Stomach smooth muscle (tissue), 2 donors: Measurements from ENCODE around the gene ZFHX3.

ENCODE experiments used
- H3K27ac ChIP-seq: one replicate; pipeline ENCODE4 v1.7.0; 2013; ENCODE audit warnings: mild to moderate bottlenecking, low read length, inconsistent platforms
- H3K27me3 ChIP-seq, 2 donors: one replicate each; pipeline ENCODE4 v1.7.0; 2013; ENCODE audit warnings: low read length in 2 of 2; ENCODE audit not compliant: insufficient read depth in 2 of 2, control insufficient read depth in 1 of 2
- H3K36me3 ChIP-seq, 2 donors: one replicate each; pipeline ENCODE4 v1.7.0; 2013; ENCODE audit warnings: low read length in 2 of 2; ENCODE audit not compliant: control insufficient read depth in 2 of 2, insufficient read depth in 2 of 2
- H3K4me1 ChIP-seq: one replicate; pipeline ENCODE4 v1.7.0; 2013; ENCODE audit warnings: low read length; ENCODE audit not compliant: control insufficient read depth, insufficient read depth
- H3K4me3 ChIP-seq, 2 donors: one replicate each; pipeline ENCODE4 v1.7.0; 2013; ENCODE audit warnings: low read length in 2 of 2
- H3K9ac ChIP-seq, 2 donors: one replicate each; pipeline ENCODE4 v1.7.0; 2013; ENCODE audit warnings: low read length in 2 of 2, mild to moderate bottlenecking in 1 of 2
- H3K9me3 ChIP-seq, 2 donors: one replicate each; pipeline ENCODE4 v1.7.0; 2013; ENCODE audit warnings: low read length in 2 of 2; ENCODE audit not compliant: control insufficient read depth in 2 of 2
- donor health status: healthy.
- donor health status: Pancreatic carcinoma.

The ZFHX3 gene

GRCh38 chr16:72886346-72886974 is 161.5 kb downstream of the ZFHX3 start:
- Histone ChIP-seq H3K27ac (no peak overlapping the region), H3K27me3 (no peaks in the 10 kb centered on the region), H3K4me1 (peaks cover 4% of the 10 kb centered on the region), H3K4me3 (no peak overlapping the region), H3K36me3 (peaks cover 33 to 45% of the 10 kb centered on the region in 2 donors), H3K9ac (no peak overlapping the region), H3K9me3 (no peaks in the 10 kb centered on the region)

- H3K36me3 ChIP-seq = peaks cover 30 to 41% of the 10 kb centered on the region in 2 donors
- no peak overlapping the region for H3K27ac ChIP-seq
- no peaks in the 10 kb centered on the region for H3K9me3 ChIP-seq
- peaks cover 4% of the 10 kb centered on the region for H3K4me1 ChIP-seq
- no peak overlapping the region for H3K9ac ChIP-seq
- no peaks in the 10 kb centered on the region for H3K27me3 ChIP-seq
- H3K4me3 ChIP-seq = no peak overlapping the region
Measured at GRCh38 chr16:72884573-72884972, 163.4 kb downstream of the ZFHX3 start.

GRCh38 chr16:72884037-72884436 is 163.9 kb downstream of the ZFHX3 start:
- Histone ChIP-seq H3K27me3 (no peaks in the 10 kb centered on the region), H3K9ac (no peak overlapping the region), H3K9me3 (no peaks in the 10 kb centered on the region), H3K27ac (no peak overlapping the region), H3K36me3 (peaks cover 27 to 36% of the 10 kb centered on the region in 2 donors), H3K4me1 (peaks cover 4% of the 10 kb centered on the region), H3K4me3 (no peak overlapping the region)

- Histone ChIP-seq H3K36me3 (no peaks in the 10 kb centered on the region), H3K9me3 (no peaks in the 10 kb centered on the region), H3K27ac (no peak overlapping the region), H3K4me1 (peaks cover 11% of the 10 kb centered on the region), H3K4me3 (no peak overlapping the region), H3K9ac (no peak overlapping the region), H3K27me3 (no peaks in the 10 kb centered on the region)
Measured at GRCh38 chr16:72879846-72880245, 168.1 kb downstream of the ZFHX3 start.

DNA sequence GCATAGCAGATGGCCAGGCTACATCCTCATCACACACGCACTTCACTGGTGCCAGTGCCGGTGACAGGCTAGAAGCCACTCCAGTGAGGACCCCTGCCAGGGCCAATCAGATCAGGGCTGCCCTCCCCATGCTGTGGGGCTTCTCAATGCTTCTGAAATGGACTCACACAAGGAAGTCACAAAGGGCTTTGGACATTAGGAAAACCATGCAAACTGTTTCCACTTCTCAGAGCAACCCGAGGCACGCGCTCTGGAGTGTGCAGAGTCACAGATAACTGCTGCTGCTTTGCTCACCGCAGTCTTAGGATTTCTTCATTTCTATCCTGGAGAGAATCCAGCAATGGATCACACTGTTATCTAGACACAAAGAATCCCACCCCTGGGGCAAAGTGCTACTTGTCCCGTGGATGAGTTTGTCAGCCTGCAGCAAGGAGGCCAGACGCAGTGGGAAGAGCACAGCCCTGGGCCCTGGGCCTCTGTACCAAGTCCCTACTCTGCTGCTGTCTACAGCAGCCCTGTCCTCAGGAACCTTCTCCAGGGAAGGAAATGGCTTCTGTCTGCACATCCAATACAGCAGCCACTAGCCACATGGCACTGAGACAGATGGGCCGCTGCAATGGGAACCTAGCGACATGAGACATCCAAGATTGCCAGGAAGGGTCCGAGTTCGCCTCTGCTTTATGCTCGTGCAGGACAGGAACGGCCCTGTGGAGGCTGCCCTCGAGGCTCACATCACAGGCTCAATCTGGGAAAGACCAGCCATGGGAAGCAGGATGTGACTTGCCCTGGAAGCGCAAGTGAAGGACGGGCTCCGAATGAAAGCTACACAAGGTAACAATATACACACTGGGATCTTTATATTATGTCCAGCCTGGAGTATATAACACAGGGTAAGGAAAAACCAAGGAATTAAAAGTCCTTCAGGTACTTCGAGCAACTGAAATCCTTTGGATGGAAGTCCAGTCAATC is 169.3 kb downstream of the ZFHX3 start:
- H3K36me3 ChIP-seq = no peaks in the 10 kb centered on the region
- no peak overlapping the region for H3K27ac ChIP-seq
- no peaks in the 10 kb centered on the region for H3K9me3 ChIP-seq
- no peaks in the 10 kb centered on the region for H3K27me3 ChIP-seq
- H3K9ac ChIP-seq = no peak overlapping the region
- peaks cover 11% of the 10 kb centered on the region for H3K4me1 ChIP-seq
- H3K4me3 ChIP-seq = no peak overlapping the region

GRCh38 chr16:72877374-72878028 is 170.4 kb downstream of the ZFHX3 start:
- Histone ChIP-seq H3K4me3 (no peak overlapping the region), H3K36me3 (no peaks in the 10 kb centered on the region), H3K27me3 (no peaks in the 10 kb centered on the region), H3K27ac (no peak overlapping the region), H3K9ac (no peak overlapping the region), H3K4me1 (peaks cover 11% of the 10 kb centered on the region), H3K9me3 (no peaks in the 10 kb centered on the region)

GRCh38 chr16:72876981-72877373 is 171.0 kb downstream of the ZFHX3 start:
- peaks cover 8% of the 10 kb centered on the region for H3K4me1 ChIP-seq
- H3K36me3 ChIP-seq = no peaks in the 10 kb centered on the region
- no peaks in the 10 kb centered on the region for H3K9me3 ChIP-seq
- no peaks in the 10 kb centered on the region for H3K27me3 ChIP-seq
- no peak overlapping the region for H3K9ac ChIP-seq
- H3K27ac ChIP-seq = no peak overlapping the region
- no peak overlapping the region for H3K4me3 ChIP-seq

DNA sequence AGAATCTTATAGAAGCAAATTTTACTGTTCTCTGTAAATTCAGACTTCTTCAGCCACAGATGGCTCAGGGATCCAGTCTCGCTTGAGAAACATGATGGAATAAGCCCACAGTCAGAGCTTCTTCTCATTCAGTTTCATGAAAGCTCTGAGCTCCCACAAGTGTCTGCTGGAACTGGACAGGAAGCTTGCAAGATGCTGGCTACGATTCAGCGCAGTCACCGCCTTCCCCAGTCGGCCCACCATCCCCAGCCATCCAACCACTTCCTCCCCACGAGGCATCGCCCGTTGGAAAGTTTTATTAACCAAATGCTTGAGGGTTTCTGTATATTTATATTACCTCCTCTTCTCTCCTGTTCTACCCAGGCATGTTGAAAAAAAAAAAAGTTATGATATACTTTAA is 171.7 kb downstream of the ZFHX3 start:
- H3K27me3 ChIP-seq = no peaks in the 10 kb centered on the region
- H3K9ac ChIP-seq = no peak overlapping the region
- H3K36me3 ChIP-seq = no peaks in the 10 kb centered on the region
- H3K9me3 ChIP-seq = no peaks in the 10 kb centered on the region
- H3K4me3 ChIP-seq = no peak overlapping the region
- H3K27ac ChIP-seq = no peak overlapping the region
- H3K4me1 ChIP-seq = peaks cover 8% of the 10 kb centered on the region

- no peak overlapping the region for H3K4me3 ChIP-seq
- H3K9ac ChIP-seq = no peak overlapping the region
- H3K4me1 ChIP-seq = peaks cover 8% of the 10 kb centered on the region
- no peaks in the 10 kb centered on the region for H3K27me3 ChIP-seq
- no peak overlapping the region for H3K27ac ChIP-seq
- no peaks in the 10 kb centered on the region for H3K9me3 ChIP-seq
- H3K36me3 ChIP-seq = no peaks in the 10 kb centered on the region
Measured at GRCh38 chr16:72875291-72876031, 172.5 kb downstream of the ZFHX3 start.

DNA sequence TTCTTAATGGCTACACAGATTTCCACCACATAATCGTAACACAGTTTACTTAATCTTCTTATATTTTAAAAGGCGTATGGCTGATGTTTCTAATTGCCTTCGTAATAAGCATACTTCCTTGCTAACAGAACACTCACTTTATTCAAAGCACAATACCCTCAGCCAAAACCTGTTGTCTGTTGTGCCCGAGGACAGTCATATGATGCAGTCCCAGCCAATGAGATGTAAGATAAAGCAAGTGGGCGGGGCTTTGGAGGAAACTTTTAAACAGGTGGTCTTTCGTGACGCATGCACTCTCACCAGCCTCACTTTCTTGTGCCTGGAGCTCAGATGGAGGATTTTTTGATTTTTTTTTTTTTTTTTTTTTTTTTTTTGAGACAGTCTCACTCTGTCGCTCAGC is 174.1 kb downstream of the ZFHX3 start:
- Histone ChIP-seq H3K27me3 (no peaks in the 10 kb centered on the region), H3K36me3 (no peaks in the 10 kb centered on the region), H3K9me3 (no peaks in the 10 kb centered on the region), H3K9ac (no peak overlapping the region), H3K27ac (no peak overlapping the region), H3K4me3 (no peak overlapping the region), H3K4me1 (peaks cover 8% of the 10 kb centered on the region)
